GF-D8 (cell line): Measurements from ENCODE around the gene TULP3.

Source experiments
- DNase-seq: peaks from one replicate; lab custom pipeline; 2025; lab: John Stamatoyannopoulos, UW

The TULP3 gene

GRCh38 chr12:2970744-2971143 lies 80.1 kb downstream of the TULP3 start:
- DNase-seq, result no peak

GRCh38 chr12:2973566-2973965 lies 82.9 kb downstream of the TULP3 start:
- no peak for DNase-seq

- no peak for DNase-seq
Observed at GRCh38 chr12:2974560-2974971, 83.9 kb downstream of the TULP3 start.

- no peak for DNase-seq
Observed at GRCh38 chr12:2976581-2976996, 85.9 kb downstream of the TULP3 start.

GRCh38 chr12:2977776-2978175 lies 87.1 kb downstream of the TULP3 start:
- no peak for DNase-seq

GRCh38 chr12:2979806-2980205 lies 89.1 kb downstream of the TULP3 start:
- DNase-seq, result no peak

GRCh38 chr12:2980630-2981029 lies 89.9 kb downstream of the TULP3 start:
- no peak for DNase-seq

- DNase-seq, result no peak
Observed at GRCh38 chr12:2982361-2982760, 91.7 kb downstream of the TULP3 start.

- no peak for DNase-seq
Observed at GRCh38 chr12:2984249-2984648, 93.6 kb downstream of the TULP3 start.

- DNase-seq, result no peak
Observed at GRCh38 chr12:2984698-2985097, 94.0 kb downstream of the TULP3 start.

- DNase-seq, result no peak
Observed at GRCh38 chr12:2986876-2987275, 96.2 kb downstream of the TULP3 start.

- no peak for DNase-seq
Observed at GRCh38 chr12:2988494-2988893, 97.8 kb downstream of the TULP3 start.
